ENCODE results near the gene HEBP1.

HEBP1 gene

DNA sequence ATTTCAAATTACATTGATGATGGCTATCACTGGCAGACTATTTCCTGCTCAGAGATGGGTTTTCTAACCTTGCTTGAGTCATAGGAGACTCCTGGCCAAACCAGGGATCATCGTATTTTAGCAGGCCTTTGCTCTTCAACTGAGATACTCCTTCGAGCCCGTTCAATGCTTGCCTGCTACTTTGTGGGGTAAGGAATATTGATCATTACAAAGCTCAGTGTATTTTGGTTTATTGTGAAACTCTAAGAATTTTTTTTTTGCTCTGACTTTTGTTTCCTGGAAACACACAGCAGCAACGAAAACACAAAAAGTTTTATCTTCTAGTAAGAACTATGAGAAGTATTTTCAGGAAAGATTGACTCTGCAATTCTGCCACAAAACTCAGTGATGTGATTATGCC lies 52.2 kb downstream of the HEBP1 start:
- DNase-seq = no peak

- no peak for DNase-seq
Measured at GRCh38 chr12:12946686-12947355, 53.2 kb downstream of the HEBP1 start.

GRCh38 chr12:12945591-12945990 lies 54.5 kb downstream of the HEBP1 start:
- no peak for DNase-seq

DNA sequence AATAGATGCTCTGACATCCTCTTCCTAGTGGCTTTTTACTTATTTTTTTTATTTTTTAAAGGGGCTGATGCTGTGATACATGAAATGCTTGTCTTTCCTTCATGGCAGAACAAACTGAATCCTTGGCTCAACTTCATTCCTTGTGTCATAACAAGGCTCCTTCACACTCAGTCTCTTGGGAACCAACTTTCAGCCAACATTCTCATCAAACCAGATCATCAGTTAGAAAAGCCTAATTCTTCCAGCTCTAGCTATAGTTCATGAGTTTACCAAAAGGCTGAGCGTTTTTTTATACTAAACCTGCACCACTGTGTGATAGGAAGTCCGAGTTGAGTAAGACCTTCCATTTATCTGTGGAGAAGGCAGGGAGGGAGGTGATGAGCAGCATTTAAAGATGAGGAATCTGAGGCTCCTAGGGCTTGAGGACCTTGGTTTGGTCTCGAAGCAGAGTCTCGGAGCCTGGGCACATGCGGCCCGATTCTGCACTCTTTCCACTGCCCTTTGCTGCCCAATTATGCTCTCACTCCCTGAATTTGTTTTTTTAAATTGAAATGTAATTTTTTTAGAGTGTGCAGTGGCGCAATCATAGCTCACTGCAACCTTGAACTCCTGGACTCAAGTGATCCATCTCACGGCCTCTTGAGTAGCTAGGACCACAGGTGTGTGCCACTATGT lies 56.3 kb downstream of the HEBP1 start:
- DNase-seq = no peak

GRCh38 chr12:12941450-12942350 lies 58.4 kb downstream of the HEBP1 start:
- no peak for DNase-seq

DNA sequence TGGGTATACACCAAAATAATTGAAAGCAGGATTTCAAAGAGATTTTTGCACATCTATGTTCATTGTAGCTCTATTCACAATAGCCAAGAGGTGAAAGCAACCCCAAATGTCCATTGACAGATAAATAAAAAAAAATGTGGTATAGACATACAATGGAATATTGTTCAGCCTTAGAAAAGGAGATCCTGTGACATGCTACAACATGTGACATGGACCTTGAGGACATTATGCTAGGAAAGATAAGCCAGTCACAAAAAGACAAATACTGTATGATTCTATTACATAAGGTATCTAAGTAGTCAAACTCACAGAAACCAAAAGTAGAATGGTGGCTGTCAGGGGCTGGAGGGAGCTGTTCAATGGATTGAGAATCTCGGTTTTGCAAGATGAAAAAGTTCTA lies 60.2 kb downstream of the HEBP1 start:
- no peak for DNase-seq

DNA sequence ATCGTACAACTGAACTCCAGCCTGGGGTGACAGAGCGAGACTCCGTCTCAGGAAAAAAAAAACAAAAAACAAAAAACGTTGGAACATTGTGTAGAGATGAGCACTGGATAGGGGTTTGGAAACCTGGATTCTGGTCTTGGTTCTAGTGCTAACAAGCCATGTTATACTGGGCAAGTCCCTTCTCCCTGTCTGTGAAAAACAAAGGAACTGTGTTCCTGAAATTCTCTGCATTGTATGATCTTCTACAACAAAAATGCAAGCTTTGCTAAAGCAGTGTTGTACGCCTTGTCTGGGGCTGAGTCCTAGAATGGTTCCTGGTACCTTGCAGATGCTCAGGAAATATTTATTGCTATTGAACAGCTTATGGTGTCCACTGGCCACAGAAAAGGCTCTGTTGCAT lies 61.5 kb downstream of the HEBP1 start:
- no peak for DNase-seq

- no peak for DNase-seq
Measured at GRCh38 chr12:12936983-12937491, 63.0 kb downstream of the HEBP1 start.

GRCh38 chr12:12934556-12934955 lies 65.5 kb downstream of the HEBP1 start:
- no peak for DNase-seq

DNA sequence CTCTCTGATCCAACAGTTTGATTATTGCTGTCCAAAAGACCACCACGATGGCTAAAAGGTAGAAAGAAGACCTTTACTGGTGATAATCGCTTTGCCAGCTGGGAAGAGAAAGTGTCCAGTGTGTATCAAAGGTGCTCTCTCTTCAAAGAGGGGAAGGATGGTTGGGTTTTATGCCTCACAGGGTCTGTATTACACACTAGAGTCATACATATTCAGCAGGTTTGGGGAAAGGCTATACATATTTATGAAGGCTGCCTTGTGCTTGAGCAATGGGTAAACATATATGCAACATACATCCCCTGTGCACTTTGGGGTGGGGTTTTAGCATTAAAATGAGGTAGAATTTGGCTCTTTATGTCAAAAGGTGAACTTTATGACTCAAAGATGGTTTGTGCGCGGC lies 66.3 kb downstream of the HEBP1 start:
- DNase-seq = no peak

DNA sequence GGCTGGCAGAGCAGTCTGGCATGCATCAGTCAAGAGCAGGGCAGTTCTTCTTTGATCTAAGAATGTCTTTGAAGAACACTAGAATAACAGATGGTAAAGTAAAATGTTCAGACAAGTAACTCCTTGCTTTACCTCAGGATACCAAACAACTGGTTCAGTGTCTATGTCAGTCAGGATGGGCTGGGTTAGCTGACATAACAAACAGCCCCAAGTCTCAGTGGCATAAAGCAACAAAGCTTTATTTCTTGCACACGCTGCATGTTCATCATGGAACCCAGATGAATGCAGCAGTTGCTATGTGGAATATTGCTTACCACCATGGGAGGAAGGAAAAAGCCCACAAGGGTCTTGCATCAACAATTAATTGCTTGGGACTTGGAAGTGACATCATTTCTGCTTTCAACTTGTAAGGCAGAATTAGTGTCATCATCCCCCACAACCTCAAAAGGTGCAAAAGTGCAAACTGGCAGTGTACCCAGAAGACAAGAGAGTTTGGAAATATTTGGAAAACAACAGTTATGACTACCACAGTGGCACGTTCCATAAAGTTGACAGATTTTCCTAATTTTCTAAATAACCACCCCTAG lies 69.3 kb downstream of the HEBP1 start:
- DNase-seq = no peak

DNA sequence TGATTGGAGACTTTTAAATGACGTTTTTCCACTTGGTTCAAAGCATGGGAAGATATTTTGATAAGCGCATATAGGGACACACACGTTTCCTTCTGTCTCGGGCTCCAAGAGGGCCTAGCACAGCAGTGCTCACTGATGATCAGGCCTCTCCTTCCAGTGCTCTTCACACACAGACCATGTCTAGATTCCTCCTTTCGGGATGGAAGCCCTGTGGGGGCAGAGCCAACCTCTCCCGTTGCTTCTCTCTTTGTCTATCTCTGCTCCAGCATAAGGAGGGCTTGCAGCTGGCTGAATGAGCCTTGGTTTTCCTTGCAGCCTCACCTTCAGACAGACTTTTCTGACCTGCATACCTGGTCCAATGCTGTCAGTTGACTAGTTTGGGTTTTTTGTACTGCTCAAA lies 70.4 kb downstream of the HEBP1 start:
- no peak for DNase-seq

- peak; percentile 37 for DNase-seq
Measured at GRCh38 chr12:12927211-12928079, 72.6 kb downstream of the HEBP1 start.

- no peak for DNase-seq
Measured at GRCh38 chr12:12926571-12927071, 73.4 kb downstream of the HEBP1 start.

DNA sequence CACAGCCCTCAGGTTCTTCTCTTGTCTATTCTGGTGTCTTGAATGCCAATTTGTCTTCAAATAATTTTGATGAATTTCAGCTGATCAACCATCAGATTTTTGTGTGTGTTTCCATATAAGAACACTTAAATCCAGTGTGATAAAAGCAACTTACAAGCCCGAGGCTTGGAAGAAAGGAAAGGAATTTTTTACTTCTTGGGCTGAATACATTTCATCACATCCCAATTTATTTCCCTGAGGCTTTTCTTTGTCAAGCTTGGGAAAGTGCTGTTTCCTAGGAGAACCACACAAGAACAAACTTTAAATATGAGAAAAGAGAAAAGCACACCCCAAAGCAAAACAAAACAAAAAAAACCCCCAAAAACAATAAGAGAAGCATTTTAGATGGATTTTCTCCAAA lies 74.7 kb downstream of the HEBP1 start:
- no peak for DNase-seq
